NCI-H2227 (cell line): ENCODE results near the gene NOVA2.
A peak's percentile ranks its signal among the peaks of the same experiment; 100 is the strongest.

ENCODE experiments used
- DNase-seq: peaks from one replicate; lab custom pipeline; 2025; ENCODE audit not compliant: unreplicated experiment; lab: John Stamatoyannopoulos, UW

The NOVA2 gene

DNA sequence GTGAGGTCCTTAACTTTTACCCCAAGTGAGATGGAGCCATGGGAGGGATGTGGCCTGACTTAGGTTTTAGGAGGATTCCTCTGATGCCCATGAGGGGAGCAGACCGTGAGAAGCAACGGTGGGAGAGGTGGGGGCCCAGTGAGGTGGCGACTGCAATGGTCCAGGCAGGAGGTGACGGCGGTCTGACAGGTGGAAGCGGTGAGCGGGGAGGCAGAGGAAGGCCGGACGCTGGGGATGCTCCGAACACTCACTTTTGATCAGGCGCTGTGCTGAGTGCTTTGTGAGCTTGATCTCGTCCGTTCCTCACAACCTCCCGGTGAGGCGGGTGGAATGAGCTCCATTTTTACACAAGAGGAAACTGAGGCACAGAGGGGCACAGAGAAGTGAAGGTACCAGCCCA lies 11.6 kb downstream of the NOVA2 start:
- DNase-seq = no peak

DNA sequence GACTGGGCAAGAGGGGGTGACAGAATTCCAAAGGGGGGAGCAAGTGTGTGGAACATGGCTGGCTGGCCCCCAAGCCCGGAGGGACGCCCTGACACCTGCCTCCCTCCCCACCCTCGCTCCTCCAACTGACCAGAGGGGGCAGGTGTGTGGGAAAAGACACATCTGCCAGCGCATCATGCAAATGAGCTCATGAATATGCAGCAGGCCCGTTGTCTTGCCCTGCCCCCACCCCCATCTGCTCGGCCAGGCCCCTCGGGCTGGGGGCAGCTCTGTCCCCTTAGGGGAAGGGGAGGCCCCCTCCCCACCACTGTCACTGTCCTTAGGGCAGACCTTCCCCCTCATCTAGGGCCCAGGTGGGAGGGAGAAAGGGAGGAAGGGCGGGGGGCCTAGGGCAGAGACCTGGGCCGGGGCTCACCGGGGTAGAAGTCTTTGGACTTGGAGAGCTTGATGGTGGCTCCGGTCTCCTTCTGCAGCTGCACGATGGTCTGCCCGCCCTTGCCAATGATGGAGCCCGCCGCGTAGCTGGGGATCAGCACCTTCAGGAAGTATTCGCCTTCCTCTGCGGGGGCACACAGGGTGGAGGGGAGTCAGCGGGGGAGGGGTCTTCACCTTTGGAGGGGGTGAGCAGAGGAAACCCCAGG lies 12.9 kb downstream of the NOVA2 start:
- no peak for DNase-seq

DNA sequence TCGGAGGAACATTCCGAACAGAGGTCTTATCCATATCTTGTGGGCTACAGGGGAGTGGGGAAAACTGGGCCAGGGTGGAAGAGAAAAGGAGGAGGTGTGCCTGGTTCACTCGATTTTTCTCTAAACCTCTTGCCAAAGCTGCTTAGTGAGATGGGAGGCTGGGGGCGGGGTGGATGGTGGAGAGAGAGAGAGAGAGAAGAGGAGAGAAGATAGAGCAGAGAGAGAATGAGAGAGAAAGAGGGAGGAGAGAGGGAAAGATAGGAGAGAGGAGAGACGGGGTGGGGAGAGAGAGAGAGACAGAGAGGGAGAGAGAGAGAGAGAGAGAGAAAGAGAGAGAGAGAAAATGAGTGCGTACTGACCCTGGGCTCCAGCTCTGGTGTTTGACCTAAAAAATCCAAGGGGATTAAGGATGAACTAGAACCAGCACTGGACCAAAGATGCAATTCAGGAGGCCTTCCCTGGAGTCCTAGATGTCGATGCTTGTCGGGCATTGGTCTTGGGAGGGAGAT lies 14.1 kb downstream of the NOVA2 start:
- DNase-seq = no peak

DNA sequence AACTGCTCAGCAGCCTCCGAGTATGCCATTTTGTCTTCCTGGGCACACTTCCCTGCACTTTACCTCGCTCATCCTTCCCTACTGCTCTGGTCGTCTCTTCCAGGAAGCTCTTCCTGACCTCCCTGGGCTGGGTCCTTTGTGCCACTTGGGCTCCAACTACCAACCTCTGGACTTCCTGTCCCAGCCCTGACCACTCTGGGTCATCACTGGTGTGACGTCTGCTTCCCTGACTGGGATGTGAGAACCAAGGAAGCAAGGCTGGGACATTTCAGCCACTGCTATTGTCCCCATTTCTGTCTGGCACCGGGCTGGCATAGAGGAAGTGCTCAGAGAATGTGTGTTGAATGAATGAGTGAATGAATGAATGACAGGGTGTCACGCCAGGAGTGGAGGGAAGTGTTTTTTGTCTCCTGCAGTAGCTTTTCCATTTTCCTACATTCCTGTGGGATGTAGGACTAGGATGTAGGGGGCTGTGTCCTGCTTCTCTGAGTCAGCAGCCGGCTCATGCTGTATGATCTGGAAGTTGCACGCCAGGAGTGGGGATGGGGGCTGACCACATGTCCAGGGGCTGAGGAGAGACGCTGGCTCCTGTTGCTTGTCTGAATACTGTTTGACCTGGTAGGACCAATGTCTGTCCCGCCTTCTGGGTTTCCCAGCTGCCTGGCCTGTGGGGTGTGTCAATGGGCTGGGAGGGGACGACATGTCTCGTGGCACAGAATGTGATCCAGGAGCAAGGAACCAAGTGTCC lies 14.7 kb downstream of the NOVA2 start:
- no peak for DNase-seq

DNA sequence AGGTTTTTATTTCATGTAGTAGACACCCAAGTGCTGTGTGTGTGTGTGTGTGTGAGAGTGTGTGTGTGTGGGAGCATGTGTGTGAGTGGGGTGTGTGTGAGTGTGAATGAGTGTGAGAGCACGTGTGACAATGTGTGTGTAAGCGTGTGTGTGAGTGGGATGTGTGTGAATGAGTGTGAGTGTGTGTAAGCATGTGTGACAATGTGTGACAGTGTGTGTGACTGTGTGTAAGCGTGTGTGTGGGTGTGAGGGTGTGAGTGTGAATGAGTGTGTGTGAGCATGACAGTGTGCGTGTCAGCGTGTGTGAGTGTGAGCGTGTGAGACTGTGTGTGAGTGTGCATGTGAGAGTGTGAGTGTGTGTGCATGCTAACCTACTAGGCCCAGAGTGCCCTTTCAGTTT lies 15.3 kb downstream of the NOVA2 start:
- DNase-seq = no peak

DNA sequence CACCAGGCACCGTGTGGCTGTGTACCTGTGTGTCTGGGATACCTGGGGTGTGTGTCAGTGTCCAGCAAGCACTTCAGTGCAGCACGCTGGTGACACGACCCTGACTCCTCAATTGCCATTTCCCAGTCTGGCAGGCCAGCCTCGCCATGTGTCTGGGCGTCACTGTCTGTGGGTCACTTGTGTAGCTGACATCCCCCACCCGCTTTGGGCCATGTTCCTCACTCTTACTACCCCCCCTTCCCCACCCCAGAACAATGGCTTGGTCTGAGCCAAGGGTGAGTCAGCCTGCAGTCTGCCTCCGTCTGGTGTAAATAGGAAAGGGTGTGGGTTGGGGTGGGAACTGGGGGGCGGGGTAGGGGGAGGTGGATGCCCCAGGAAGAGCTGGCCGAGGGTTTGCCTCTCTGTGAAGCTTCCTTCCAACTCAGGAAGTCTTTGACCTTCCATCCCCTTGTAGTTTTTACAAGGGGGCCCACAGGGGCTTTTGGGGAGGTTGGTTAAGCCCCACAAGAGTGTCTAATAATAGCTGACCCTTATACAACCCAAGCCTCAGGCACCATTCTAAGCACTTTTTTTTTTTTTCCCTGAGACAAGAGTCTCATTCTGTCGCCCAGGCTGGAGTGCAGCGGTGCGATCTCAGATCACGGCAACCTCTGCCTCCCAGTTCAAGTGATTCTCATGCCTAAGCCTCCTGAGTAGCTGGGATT lies 17.6 kb downstream of the NOVA2 start:
- peak; percentile 41 for DNase-seq

DNA sequence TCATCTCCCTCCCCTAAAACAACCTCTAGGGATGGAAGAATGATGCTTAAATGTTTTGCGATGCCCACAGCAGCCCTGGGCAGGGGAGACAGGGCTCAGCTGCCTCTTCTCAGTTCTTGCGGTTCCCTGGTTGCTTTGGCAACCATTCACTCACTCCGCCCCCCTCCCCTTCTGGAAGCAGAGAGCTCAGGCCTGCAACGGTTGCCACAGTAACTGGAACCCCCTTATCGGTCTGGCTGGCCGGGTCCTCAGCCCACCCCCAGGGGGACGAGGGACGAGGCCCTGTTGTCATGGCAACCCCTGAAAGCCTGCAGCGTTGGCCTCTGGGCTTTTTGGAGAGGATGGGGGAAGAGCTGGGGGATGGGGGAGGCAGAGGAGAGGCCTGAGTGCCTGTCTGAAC lies 19.5 kb downstream of the NOVA2 start:
- peak; percentile 97 for DNase-seq

DNA sequence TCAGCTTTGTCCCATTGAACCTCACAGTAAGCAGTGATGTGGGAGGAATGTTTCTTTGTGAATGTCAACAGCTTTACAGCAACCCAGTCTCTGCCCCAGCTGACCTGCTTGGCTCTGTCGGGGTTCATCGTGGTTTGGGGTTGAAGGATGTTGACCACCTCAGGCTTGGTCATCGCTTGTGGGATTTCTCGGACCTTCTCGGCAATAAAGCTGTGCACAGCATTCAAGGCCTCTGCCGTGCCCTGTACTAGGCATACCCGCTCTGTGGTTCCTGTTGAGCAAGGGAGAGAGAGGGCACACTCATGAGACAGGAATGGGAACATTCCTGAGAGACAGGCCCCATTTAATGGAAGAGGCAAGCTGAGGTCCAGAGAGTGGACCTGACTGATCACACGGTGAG lies 20.0 kb downstream of the NOVA2 start:
- DNase-seq = no peak

DNA sequence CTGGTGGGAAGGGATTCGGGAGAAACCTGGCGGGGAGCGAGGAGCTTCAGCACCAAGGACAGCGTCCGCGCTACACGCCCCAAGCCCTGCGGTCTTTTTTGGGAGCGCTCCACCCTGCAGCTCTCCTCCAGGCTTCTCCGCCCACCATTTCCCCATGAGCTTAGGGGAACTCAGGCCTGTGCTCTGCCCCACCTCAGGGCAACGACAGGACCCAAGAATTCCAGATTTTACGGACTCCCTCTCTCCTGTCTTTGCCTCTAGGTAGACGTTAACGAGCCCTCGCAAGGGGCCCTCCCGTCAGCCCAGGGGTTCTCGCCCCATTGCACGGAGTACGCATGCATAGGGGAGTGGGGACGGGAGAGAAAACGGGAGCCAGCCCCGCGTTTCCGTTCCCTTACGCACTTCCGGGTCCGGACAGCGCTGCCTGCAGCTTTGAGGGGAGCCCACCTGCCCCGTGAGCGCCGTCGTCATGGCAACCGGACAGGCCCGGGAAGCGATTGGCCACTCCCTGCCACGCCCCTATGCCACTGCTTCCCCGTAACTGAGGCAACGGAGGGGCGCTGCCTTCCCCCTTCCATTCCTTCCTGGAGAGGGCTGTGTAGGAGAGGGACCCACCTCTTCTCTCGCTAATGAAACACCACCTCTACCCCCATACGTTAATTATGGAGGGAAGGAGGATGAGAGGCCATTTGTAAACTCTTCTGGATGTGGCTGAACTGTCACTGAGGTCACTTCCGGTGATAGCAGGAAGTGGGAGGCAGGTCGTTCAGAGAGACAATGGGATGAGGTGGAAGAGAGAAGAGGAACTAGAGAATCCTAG lies 20.8 kb downstream of the NOVA2 start:
- peak; percentile 82 for DNase-seq

DNA sequence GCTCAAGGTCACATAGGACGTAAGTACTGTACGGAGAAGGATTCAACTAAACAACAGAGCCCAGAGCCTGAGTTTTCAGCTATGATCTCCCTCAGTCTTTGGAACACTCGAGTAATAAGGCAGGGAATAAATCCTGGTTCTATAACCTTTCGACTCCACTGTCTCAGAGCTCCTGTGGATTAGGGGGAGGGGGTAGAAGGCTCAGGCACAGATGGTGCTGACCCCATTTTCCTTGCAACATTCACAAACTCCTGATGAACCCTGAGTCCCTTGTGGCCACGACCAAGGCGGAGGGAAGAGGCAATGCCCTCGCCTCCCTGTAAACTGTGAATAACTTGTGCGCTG lies 21.4 kb downstream of the NOVA2 start:
- DNase-seq = no peak

DNA sequence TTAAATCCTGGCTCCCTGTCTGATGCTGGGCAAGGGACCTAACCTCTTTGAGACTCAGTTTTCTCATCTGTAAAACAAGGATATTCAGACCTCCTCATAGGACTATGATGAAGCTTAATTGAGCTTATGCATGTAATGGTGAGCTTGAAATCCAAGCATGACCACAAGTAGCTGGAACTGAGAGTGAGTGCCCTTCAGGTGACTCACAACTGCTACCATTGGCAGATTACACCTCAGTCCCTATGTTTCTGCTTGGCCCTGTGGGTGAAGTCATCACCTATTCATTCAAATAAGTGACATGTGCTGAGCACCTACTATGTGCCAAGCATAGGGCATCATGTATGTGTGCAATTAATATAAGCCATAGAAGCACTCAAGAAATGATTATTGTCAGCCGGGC lies 25.7 kb downstream of the NOVA2 start:
- no peak for DNase-seq

DNA sequence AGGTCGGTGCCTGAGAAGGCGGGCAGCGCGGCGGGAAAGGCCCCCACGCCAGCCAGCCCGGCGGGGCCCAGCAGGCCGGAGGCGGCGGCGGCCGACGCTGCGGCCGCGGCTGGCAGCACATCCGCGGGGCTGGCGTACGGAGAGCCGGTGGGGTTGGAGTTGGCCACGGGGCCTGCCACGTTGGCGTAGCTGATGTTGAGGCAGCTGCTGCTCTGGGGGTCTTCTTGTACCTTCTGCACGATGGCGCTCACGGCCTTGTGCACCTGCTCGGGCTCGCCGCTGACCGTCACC lies 33.2 kb downstream of the NOVA2 start:
- DNase-seq = no peak

DNA sequence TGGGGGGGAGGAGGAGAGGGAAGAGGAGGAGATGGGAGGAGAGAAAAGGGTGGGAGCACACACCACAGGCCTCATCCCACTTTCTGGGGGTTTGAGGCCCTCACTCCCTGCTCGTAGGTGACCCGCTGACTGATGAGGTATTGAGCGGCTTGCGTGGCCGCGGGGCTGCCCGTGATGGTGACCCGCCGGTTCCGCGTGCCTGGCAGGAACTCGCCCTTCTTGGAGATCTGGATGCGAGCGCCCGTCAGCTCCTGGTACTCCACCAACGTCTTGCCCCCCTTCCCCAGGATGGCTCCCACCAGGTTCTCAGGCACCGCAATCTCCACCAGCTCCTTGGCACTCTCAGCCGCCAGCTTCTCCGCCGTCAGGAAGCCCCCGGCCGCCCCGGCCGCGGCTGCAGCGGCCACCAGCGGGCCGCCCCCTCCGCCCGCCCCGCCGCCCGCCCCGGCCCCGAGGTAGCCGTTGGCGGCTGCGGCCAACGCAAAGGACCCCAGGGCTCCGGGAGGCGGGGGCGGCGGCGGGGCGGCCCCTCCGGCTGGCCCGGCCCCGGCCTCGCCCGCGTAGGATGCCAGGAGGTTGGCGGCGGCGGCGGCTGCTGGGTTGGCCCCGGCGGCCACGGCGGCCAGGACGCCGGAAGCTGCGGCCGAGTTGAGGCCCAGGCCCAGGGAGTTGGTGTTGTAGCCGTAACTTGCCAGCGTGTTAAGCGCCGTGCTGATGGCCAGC lies 33.7 kb downstream of the NOVA2 start:
- no peak for DNase-seq

DNA sequence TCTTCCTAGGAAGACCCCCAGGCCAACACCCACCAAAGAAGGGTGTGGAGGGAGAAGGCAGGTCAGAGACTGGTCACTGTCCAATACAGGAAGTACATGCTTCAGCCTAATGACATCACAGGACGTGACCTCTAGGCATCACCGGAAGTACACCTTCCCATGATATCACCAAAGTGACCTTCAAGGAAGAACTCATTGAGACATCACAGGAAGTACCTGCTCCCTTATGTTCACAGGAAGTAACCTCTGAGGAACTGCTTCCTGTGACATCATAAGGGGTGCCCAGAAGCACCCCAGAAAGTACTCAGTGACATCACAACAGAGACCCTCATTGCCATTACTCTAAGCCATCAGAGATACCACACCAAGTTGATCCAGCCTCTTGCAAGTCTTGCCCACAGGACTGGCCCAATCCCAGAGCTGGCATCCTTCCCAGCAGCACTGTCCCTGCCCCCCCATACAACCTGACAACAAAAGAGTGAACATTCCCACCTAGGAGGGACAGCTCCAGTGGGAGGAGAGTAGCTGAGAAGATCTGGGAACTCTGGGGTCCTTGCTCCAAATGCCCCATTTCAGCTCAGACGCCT lies 34.8 kb downstream of the NOVA2 start:
- DNase-seq = no peak

DNA sequence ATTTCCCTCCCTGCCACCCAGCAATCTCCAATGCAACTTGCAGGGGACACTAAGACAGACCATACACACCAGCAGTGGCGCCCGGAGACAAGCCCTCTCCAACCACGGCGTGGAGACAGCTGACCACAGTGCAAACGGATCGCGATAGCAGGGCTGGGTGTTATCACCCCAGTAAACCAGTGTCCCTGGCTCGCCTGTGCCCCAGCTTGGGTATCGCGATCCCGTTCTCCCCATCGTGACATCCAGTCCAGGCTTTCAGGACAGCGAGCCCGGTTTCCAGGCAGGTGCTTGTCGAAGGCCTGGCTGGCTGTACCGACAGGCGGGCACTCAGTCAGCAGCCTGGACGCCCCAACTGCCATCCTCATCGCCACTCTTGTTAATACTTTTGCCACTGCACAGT lies 38.4 kb downstream of the NOVA2 start:
- DNase-seq = no peak

DNA sequence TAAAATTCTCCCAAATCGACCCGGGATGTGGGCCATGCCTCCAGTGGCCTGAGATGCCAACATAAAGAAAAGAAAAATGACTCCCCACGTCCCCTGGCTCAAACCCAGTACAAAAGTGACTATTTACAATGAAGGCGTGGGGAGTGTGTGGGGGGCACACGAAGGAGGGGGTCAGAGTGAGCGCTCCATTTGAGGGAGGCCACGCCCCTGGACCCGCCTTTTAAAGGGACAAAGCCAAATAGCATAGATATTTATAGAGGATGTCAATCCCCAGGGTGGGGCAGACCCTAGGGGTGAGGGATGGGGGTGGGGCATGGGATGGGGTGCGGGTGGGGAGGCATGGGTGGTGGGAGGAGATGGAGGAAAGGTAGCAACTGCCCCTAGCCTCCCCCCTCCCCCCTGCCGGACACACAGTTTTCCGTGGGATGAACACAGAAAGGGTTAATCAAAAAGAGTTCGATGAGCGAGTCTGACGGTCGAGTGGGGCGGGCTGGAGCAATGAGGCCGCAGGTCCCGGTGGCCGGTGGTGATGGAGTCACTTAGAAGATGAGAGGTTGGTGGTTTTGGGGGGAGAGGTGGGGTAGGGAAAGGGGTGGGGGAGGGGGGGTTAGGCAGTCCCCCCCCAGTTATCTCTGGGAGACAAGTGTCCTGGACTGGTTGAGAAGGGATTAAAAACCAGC lies 39.0 kb downstream of the NOVA2 start:
- no peak for DNase-seq

DNA sequence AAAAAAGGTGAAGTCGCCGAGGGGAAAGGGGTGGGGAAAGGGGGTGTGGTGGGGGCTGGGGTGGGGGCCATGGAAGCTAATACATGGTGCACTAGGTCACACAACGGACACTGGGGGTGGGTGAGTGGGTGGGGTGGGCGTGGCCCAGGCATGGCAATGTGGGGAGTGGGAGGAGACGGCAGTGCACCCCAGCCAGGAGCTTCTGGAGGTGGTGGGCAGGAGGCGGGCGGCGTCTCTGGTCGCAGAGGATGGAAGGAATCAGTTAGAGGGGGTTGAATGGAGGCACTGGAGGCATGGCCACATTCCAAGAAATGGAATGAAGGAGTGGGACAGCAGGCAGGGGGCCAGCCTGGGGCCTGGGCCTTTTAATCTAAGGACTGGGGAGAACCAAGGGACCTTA lies 39.9 kb downstream of the NOVA2 start:
- DNase-seq = no peak

DNA sequence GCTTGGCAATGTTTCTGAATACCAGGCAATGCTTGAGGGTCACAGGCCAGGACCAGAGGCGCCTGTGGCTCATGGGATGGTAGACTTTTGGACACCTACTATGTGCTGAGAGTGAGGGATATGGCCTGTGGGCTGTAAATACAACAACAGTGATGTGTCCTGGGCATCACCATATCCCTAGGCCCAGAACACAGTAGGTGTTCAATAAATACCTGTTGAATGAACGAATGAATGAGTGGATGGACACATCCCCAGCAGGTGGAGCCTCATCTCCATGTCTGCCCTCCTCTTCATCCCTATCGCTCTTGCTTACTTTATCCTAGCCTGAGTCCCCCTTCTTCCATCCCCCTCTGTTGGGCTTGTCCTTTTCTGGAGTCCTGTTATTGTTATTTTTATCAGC lies 42.6 kb downstream of the NOVA2 start:
- DNase-seq = no peak

DNA sequence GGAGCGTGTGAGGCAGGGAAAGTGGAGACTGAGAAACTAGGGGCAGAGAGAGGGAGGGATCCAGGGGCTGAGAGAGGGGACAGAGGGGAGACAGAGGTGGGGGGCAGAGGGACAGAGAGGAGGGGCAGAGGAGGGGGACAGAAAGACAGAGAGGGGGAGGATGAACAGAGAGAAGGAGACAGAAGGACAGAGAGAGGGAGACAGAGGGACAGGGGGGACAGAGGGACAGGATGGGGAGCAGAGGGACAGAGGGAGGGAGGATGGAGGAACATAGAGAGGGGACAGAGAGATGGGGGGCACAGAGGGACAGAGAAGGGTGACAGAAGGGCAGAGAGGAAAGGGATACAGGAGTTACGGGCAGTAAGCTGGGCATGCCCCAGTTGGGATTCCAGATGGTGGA lies 44.4 kb downstream of the NOVA2 start:
- no peak for DNase-seq
